ENCODE measurements around the gene PTRH2. TPM values are rescaled to one million over a fixed set of nuclear protein-coding genes. Genes with fewer than 3 reads are reported as not detected.

PTRH2 gene
- total and polyA plus RNA-seq, 2 of the 8 experiments (the other 6 are each of a cell fraction or from before 2014, with no cell fraction given): 39.4 to 43.2 TPM

GRCh38 chr17:59688496-59688895 is 18.7 kb downstream of the PTRH2 start:
- Histone ChIP-seq H3K56ac (replicated peaks; ENCODE audit: insufficient read length, low read depth, low read length) (no peak overlapping the region), H2BK20ac (ENCODE audit: low read length) (no peak overlapping the region), H2BK120ac (replicated peaks; ENCODE audit: low read depth, low read length) (no peak overlapping the region), H4K8ac (ENCODE audit: extremely low read depth, insufficient read depth, low read length) (no peak overlapping the region), H3K4ac (replicated peaks; ENCODE audit: insufficient read length, low read depth, low read length) (no peak overlapping the region), H3K4me1 (replicated peaks in 1 of 4; ENCODE audit: control insufficient read depth in 3 of 4, insufficient read depth in 4 of 4, low read length in 3 of 4) (no peaks in the 10 kb centered on the region), H3K18ac (ENCODE audit: extremely low read depth, low read length) (no peak overlapping the region), H3K23me2 (ENCODE audit: low read depth, low read length) (no peaks in the 10 kb centered on the region), H3K9ac (replicated peaks in 1 of 4; ENCODE audit: extremely low read depth in 1 of 4, low read depth in 3 of 4, low read length in 3 of 4) (no peak overlapping the region), H3K79me2 (ENCODE audit: control insufficient read depth in 1 of 2, insufficient read depth in 2 of 2, low read length in 2 of 2) (no peaks in the 10 kb centered on the region), H2AK5ac (ENCODE audit: low read depth, low read length) (no peak overlapping the region), H3K14ac (ENCODE audit: insufficient read length) (no peak overlapping the region), H3K79me1 (ENCODE audit: low read depth, low read length) (no peaks in the 10 kb centered on the region), H3K27ac (ENCODE audit: low read depth, low read length) (no peak overlapping the region), H3K36me3 (ENCODE audit: control insufficient read depth in 2 of 4, insufficient read depth in 4 of 4, low read length in 3 of 4) (peaks cover 13 to 92% (median 58%) of the 10 kb centered on the region in 4 experiments; a peak in 7 of 8 replicates), H2AFZ (ENCODE audit: low read length) (no peak overlapping the region), H3K4me3 (ENCODE audit: extremely low read depth in 1 of 4, insufficient read depth in 2 of 4, low read depth in 3 of 4, low read length in 4 of 4) (no peak overlapping the region), H4K20me1 (replicated peaks in 1 of 2; ENCODE audit: control insufficient read depth in 1 of 2, insufficient read depth in 2 of 2, low read length in 2 of 2) (peaks cover 0 to 3% of the 10 kb centered on the region in 2 experiments), H2BK5ac (ENCODE audit: low read depth, low read length) (no peak overlapping the region), H2BK15ac (ENCODE audit: low read length) (no peak overlapping the region), H4K5ac (ENCODE audit: insufficient read length, low read depth, low read length) (no peak overlapping the region), H4K91ac (replicated peaks; ENCODE audit: insufficient read length, low read length) (no peak overlapping the region), H3K27me3 (replicated peaks in 1 of 4; ENCODE audit: control insufficient read depth in 3 of 4, extremely low read depth in 1 of 4, insufficient read depth in 3 of 4, low read length in 3 of 4) (no peaks in the 10 kb centered on the region), H2BK12ac (ENCODE audit: low read depth, low read length) (no peak overlapping the region), H3K23ac (ENCODE audit: insufficient read length) (no peak overlapping the region), H3K4me2 (ENCODE audit: insufficient read depth in 1 of 2, low read depth in 2 of 2, low read length in 2 of 2) (no peak overlapping the region), H3K9me3 (ENCODE audit: insufficient read depth in 2 of 2, low read depth in 1 of 2, low read length in 1 of 2) (no peaks in the 10 kb centered on the region)
- CTCF ChIA-PET (ENCODE audit: partially characterized antibody): no interaction called here
- WGBS, 2 experiments (ENCODE audit: extremely low coverage in 1 of 2, insufficient coverage in 1 of 2, insufficient read length in 1 of 2, insufficient replicate concordance in 2 of 2, low coverage in 1 of 2, low lambda C conversion rate in 2 of 2, missing lambda C conversion rate in 1 of 2): 90% methylated on average over 2 of the region's 2 CpGs; no CpG with 5 or more reads in 1 of the 2 experiments
- POLR2A ChIA-PET (ENCODE audit: partially characterized antibody): interaction anchor here (1.1 to 2.4 kb wide), 3 partner anchors 9 to 17 kb away, joined by 3 to 9 read pairs (median 3); no protein-coding TSS in a partner anchor
- no peak for DNase-seq (ENCODE audit: low read depth in 1 of 2, low spot score in 2 of 2)
- FAIRE-seq: no peak
- no peak for TF ChIP-seq ATF2 (IDR thresholded peaks at IDR 0.05; ENCODE audit: low read length)
- TF ChIP-seq FOSL1 (IDR thresholded peaks at IDR 0.05; ENCODE audit: insufficient read depth, low read depth, low read length): no peak
- TF ChIP-seq HDAC2 (IDR thresholded peaks at IDR 0.05; ENCODE audit: borderline replicate concordance in 1 of 2, low read depth in 2 of 2, low read length in 2 of 2): no peak

All from H1 (cell line).